K562 (cell line): ENCODE data around the gene ASB18. TPM values are rescaled to one million over a fixed set of nuclear protein-coding genes. Genes with fewer than 3 reads are reported as not detected.

Experiments used
- ATAC-seq: fragments of 200-7000 bp; cut with Tn5 transposase; 3 replicates; pipeline ENCODE4 v1.9.1; 2020; ENCODE audit warnings: moderate library complexity
- BruUV-seq: library from RNA; stranded (reverse); fragments of 400-500 nt; replicated peaks from 2 replicates; lab custom pipeline; 2021; lab: Mats Ljungman, UMichigan
- CTCF ChIA-PET: fragments of 300-600 bp; formaldehyde crosslinking; extraction: SDS; loops from one replicate; lab custom pipeline; 2021; ENCODE audit warnings: low intra/inter-chr PET ratio; lab: Yijun Ruan, JAX
- POLR2A ChIA-PET: fragments of 300-600, 350-650 bp; sonication (Branson Sonifier 250); formaldehyde crosslinking; extraction: SDS; loops from one replicate; lab custom pipeline; 2021; ENCODE audit warnings: antibody characterized with exemption, inconsistent platforms; lab: Yijun Ruan, JAX
- DNase-seq, 4 experiments: peaks; one replicate each; pipeline versions ENCODE4 v3.0.0 to v3.0.0-alpha.2; 2011 to 2018; ENCODE audit warnings: low spot score in 3 of 4, mixed read lengths in 3 of 4; ENCODE audit errors: extremely low read depth in 1 of 4
- FAIRE-seq: peaks from 2 replicates; lab custom pipeline; 2011; peaks lifted over from hg19 to GRCh38; lab: Jason Lieb, UNC
- H2AFZ ChIP-seq: 2 replicates; pipeline ENCODE4 v1.6.0; 2011; ENCODE audit warnings: low read depth, low read length, control low read depth, inconsistent platforms
- H3K27ac ChIP-seq: fragments of 200-600 bp; 3 replicates; pipeline ENCODE4 v1.8.0; 2011; ENCODE audit warnings: low read depth, mild to moderate bottlenecking, control low read depth, inconsistent platforms, low read length, moderate library complexity, mixed read lengths; ENCODE audit errors: extremely low read depth
- H3K27me3 ChIP-seq, 2 experiments: fragments of 300-600 bp in 1 of 2; 2 replicates in 1 of 2; 3 replicates in 1 of 2; pipeline versions ENCODE4 v1.6.0 to v1.8.0; 2011; ENCODE audit warnings: inconsistent platforms in 2 of 2, low read length in 2 of 2, mild to moderate bottlenecking in 1 of 2, mixed read lengths in 1 of 2, moderate library complexity in 1 of 2; ENCODE audit not compliant: control insufficient read depth in 2 of 2, insufficient read depth in 2 of 2
- H3K36me3 ChIP-seq: fragments of 300-600 bp; 3 replicates; pipeline ENCODE4 v1.8.0; 2011; ENCODE audit warnings: mild to moderate bottlenecking, low read length, inconsistent platforms; ENCODE audit not compliant: control insufficient read depth, insufficient read depth
- H3K4me1 ChIP-seq, 2 experiments: fragments of 200-600 bp in 1 of 2; replicated peaks in 1 of 2; 2 replicates in 1 of 2; 3 replicates in 1 of 2; pipeline versions ENCODE4 v1.5.1 to v1.8.0; 2011; ENCODE audit warnings: inconsistent platforms in 2 of 2, low read length in 2 of 2, mild to moderate bottlenecking in 1 of 2, mixed read lengths in 1 of 2, moderate library complexity in 1 of 2; ENCODE audit not compliant: control insufficient read depth in 2 of 2, insufficient read depth in 2 of 2
- H3K4me2 ChIP-seq: 2 replicates; pipeline ENCODE4 v1.6.1; 2011; ENCODE audit warnings: low read length, control low read depth, inconsistent platforms, mixed read lengths; ENCODE audit not compliant: insufficient read depth
- H3K4me3 ChIP-seq: fragments of 200-600 bp; sonication (generic), shearing (Covaris generic); 2 replicates; pipeline ENCODE4 v1.5.1; 2016; ENCODE audit warnings: control low read depth, inconsistent platforms
- H3K79me2 ChIP-seq: fragments of 200-600 bp; 3 replicates; pipeline ENCODE4 v1.8.0; 2011; ENCODE audit warnings: low read length, inconsistent platforms; ENCODE audit not compliant: control insufficient read depth, insufficient read depth
- H3K9ac ChIP-seq, 2 experiments: 2 replicates each; pipeline versions ENCODE4 v1.6.0 to v1.6.1; 2011; ENCODE audit warnings: low read depth in 2 of 2, low read length in 2 of 2, control low read depth in 1 of 2, inconsistent platforms in 1 of 2, mild to moderate bottlenecking in 1 of 2, mixed read lengths in 1 of 2; ENCODE audit not compliant: insufficient read depth in 1 of 2
- H3K9me1 ChIP-seq: one replicate; pipeline ENCODE4 v1.6.0; 2011; ENCODE audit warnings: inconsistent platforms, mild to moderate bottlenecking, low read length, moderate library complexity; ENCODE audit not compliant: control insufficient read depth, insufficient read depth
- H3K9me3 ChIP-seq: replicated peaks from 2 replicates; pipeline ENCODE4 v1.5.1; 2011; ENCODE audit warnings: low read depth, low read length, inconsistent platforms; ENCODE audit not compliant: control insufficient read depth, insufficient read depth
- H4K20me1 ChIP-seq: replicated peaks from 2 replicates; pipeline ENCODE4 v1.6.1; 2011; ENCODE audit warnings: low read length, inconsistent platforms, mixed read lengths; ENCODE audit not compliant: control insufficient read depth, insufficient read depth
- CTBP1 ChIP-seq: fragments of 450-650 bp; IDR thresholded peaks from 2 replicates; pipeline ENCODE4 v1.6.1; 2016; ENCODE audit warnings: borderline replicate concordance
- HDAC2 ChIP-seq: fragments of 450-650 bp; IDR thresholded peaks from 2 replicates; pipeline ENCODE4 v1.6.1; 2016; ENCODE audit warnings: mild to moderate bottlenecking
- LEF1 ChIP-seq: fragments of 450-650 bp; IDR thresholded peaks from 2 replicates; pipeline ENCODE4 v1.6.1; 2016; ENCODE audit warnings: mild to moderate bottlenecking
- PPARD ChIP-seq: fragments of 250-450 bp; sonication (Bioruptor Pico); IDR thresholded peaks from 2 replicates; pipeline ENCODE4 v1.8.0; 2022; ENCODE audit warnings: inconsistent platforms, mild to moderate bottlenecking, moderate library complexity
- PRPF4 ChIP-seq: fragments of 200-400 bp; formaldehyde crosslinking; IDR thresholded peaks from one replicate; pipeline ENCODE4 v1.6.1; 2017; ENCODE audit warnings: low read length, low read depth, mild to moderate bottlenecking; ENCODE audit not compliant: insufficient read depth, poor library complexity, severe bottlenecking
- RBFOX2 ChIP-seq: fragments of 200-400 bp; formaldehyde crosslinking; IDR thresholded peaks from 2 replicates; pipeline ENCODE4 v1.6.1; 2017; ENCODE audit warnings: low read depth, mild to moderate bottlenecking, low read length, moderate library complexity
- RCOR1 ChIP-seq, 2 experiments: IDR thresholded peaks; 2 replicates each; pipeline ENCODE4 v1.6.1; 2012; ENCODE audit warnings: low read depth in 2 of 2, low read length in 2 of 2, borderline replicate concordance in 1 of 2, improper control_type of control experiment in 1 of 2
- SIRT6 ChIP-seq: IDR thresholded peaks from one replicate; pipeline ENCODE4 v1.6.1; 2012; ENCODE audit warnings: low read depth, mild to moderate bottlenecking, control low read depth, inconsistent platforms, low read length, moderate library complexity
- SRSF1 ChIP-seq: fragments of 200-400 bp; formaldehyde crosslinking; IDR thresholded peaks from 2 replicates; pipeline ENCODE4 v1.6.1; 2017; ENCODE audit warnings: mild to moderate bottlenecking, low read depth, low read length, moderate library complexity
- TRIM28 ChIP-seq: fragments of 450-650 bp; IDR thresholded peaks from 2 replicates; pipeline ENCODE4 v1.6.1; 2017
- ZKSCAN3 ChIP-seq: fragments of 250-450 bp; sonication (Bioruptor Pico); IDR thresholded peaks from 2 replicates; pipeline ENCODE4 v1.4.0; 2020
- ZNF551 ChIP-seq: fragments of 250-450 bp; sonication (Bioruptor Pico); IDR thresholded peaks from 2 replicates; pipeline ENCODE4 v1.5.0; 2021; ENCODE audit warnings: mild to moderate bottlenecking, moderate library complexity
- ZNF57 ChIP-seq: fragments of 450-650 bp; formaldehyde crosslinking; IDR thresholded peaks from 2 replicates; pipeline ENCODE4 v1.4.0; 2020; ENCODE audit warnings: mild to moderate bottlenecking, moderate library complexity
- ZNF592 ChIP-seq: fragments of 450-650 bp; IDR thresholded peaks from 2 replicates; pipeline ENCODE4 v1.6.1; 2017; ENCODE audit warnings: antibody characterized with exemption, mild to moderate bottlenecking
- ZSCAN29 ChIP-seq: fragments of 450-650 bp; IDR thresholded peaks from 2 replicates; pipeline ENCODE4 v1.6.1; 2017
- WGBS: fragments of 100-300 bp; shearing (Covaris generic); methylation state at CpG from one replicate; pipeline ENCODE4 v1.1.6; 2016; ENCODE audit warnings: low coverage, mixed read lengths; ENCODE audit not compliant: insufficient coverage; ENCODE audit errors: missing lambda C conversion rate; 5-methylcytosine and 5-hydroxymethylcytosine counted together
- in situ Hi-C: fragments of 300-500 bp; cut with MboI; formaldehyde crosslinking; loops from 4 replicates; pipeline ENCODE4 v1.15.0; 2018; ENCODE audit warnings: inconsistent platforms, mixed read lengths
- intact Hi-C: fragments of 100-400 bp; cut with micrococcal nuclease; formaldehyde crosslinking; loops from 2 replicates; pipeline ENCODE4 v1.14.2; 2022
- polyA plus RNA-seq, 8 experiments: library from polyadenylated mRNA; depleted of rRNA in 4 of 8; stranded (reverse) in 5 of 8; unstranded in 3 of 8; fragments of >200 nt; fragmentation: Nextera tagmentation in 2 of 8; fragmentation: Illumina TruSeq in 1 of 8; extraction: Ambion mirVana in 2 of 8; extraction: Trizol in 1 of 8; gene quantifications; 2 replicates each; pipeline versions ENCODE4 v1.2.1 to v1.2.3, GENCODE V29; 2011 to 2014; ENCODE audit warnings: inconsistent platforms in 1 of 8, missing spikeins in 1 of 8
- total RNA-seq, 7 experiments: library from RNA; depleted of rRNA in 6 of 7; stranded (reverse); fragments of >200 nt in 6 of 7; fragmentation: Illumina TruSeq in 2 of 7; extraction: Trizol in 2 of 7; gene quantifications; 2 replicates each; pipeline versions ENCODE4 v1.2.1 to v1.2.3, GENCODE V29; 2011 to 2021; ENCODE audit warnings: low replicate concordance in 1 of 7
- TF ChIP-seq, protein P1 (sequence below), 2 experiments: fragments of 450-650 bp in 1 of 2; sonication (generic) in 1 of 2; formaldehyde crosslinking in 1 of 2; IDR thresholded peaks in 1 of 2; conservative IDR thresholded peaks in 1 of 2; 2 replicates each; pipeline versions ENCODE4 v1.6.1 to v1.8.1; 2016 to 2023; ENCODE audit warnings: mild to moderate bottlenecking in 2 of 2, moderate library complexity in 2 of 2, inconsistent platforms in 1 of 2, missing genetic modification reagents in 1 of 2
- TF ChIP-seq, protein P2 (sequence below): fragments of 450-650 bp; IDR thresholded peaks from 2 replicates; pipeline ENCODE4 v1.7.0; 2016; ENCODE audit warnings: borderline replicate concordance

ASB18 gene
- total and polyA plus RNA-seq, 9 of the 15 experiments (the other 6 are each of a cell fraction or from before 2014, with no cell fraction given) = not detected

DNA sequence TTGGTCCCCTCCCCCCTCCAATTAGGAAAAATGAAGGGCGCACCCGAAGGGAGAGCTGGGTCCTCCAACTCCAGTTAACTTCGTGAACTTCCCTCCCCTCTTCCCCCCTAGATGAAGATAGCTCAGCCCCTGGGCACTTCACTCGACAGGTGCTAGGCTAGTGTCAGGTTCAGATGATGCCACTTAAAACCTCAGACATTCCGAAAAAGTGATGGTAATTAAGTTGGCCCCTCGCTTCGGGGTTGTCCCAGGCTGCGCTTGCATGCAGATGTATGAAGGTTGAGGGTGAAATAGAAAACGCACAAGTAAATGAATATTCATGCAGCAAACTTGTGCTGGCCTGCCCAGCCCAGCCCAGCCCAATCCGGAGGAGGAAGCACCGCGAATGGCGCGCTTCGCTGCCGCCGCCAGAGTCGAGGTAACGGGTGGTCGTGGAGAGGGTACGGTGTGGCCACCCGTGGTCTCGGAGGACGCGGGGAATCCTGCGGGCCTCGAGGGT is 93.0 kb downstream of the ASB18 start:
- H4K20me1 ChIP-seq = no peaks in the 10 kb centered on the region
- ChIA-PET POLR2A (interaction anchor here (0.6 kb wide), 1 partner anchor 9 kb away, joined by 3 read pairs; no protein-coding TSS in a partner anchor), CTCF (no interaction called here)
- H3K9ac ChIP-seq = no peak overlapping the region
- 55% methylated on average over 20 of the region's 27 CpGs for WGBS
- H3K9me3 ChIP-seq = no peaks in the 10 kb centered on the region
- H3K36me3 ChIP-seq = no peaks in the 10 kb centered on the region
- no peak overlapping the region for H3K4me2 ChIP-seq
- H3K9me1 ChIP-seq = no peaks in the 10 kb centered on the region
- BruUV-seq = no TSS peak
- no peak for DNase-seq
- peaks cover 0 to 7% of the 10 kb centered on the region in 2 experiments; a peak in 2 of 5 replicates for H3K27me3 ChIP-seq
- H3K4me1 ChIP-seq = peaks cover 2 to 25% of the 10 kb centered on the region in 2 experiments; a peak in 4 of 5 replicates
- no peak for FAIRE-seq
- no peak for ATAC-seq
- no peaks in the 10 kb centered on the region for H3K79me2 ChIP-seq
- H3K27ac ChIP-seq = no peak overlapping the region
- intact Hi-C loops (no loop called here), in situ Hi-C loops (no loop called here)
- H2AFZ ChIP-seq = no peak overlapping the region
- H3K4me3 ChIP-seq = no peak overlapping the region
- no peak for TF ChIP-seq ZNF57 (CRISPR knock-in tag)
- TF ChIP-seq, protein P1, sequence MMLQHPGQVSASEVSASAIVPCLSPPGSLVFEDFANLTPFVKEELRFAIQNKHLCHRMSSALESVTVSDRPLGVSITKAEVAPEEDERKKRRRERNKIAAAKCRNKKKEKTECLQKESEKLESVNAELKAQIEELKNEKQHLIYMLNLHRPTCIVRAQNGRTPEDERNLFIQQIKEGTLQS (IDR thresholded peaks at IDR 0.05) = no peak
- TF ChIP-seq, protein P1 (CRISPR knock-in tag; conservative IDR thresholded peaks at IDR 0.05) = no peak
- TF ChIP-seq, protein P2, sequence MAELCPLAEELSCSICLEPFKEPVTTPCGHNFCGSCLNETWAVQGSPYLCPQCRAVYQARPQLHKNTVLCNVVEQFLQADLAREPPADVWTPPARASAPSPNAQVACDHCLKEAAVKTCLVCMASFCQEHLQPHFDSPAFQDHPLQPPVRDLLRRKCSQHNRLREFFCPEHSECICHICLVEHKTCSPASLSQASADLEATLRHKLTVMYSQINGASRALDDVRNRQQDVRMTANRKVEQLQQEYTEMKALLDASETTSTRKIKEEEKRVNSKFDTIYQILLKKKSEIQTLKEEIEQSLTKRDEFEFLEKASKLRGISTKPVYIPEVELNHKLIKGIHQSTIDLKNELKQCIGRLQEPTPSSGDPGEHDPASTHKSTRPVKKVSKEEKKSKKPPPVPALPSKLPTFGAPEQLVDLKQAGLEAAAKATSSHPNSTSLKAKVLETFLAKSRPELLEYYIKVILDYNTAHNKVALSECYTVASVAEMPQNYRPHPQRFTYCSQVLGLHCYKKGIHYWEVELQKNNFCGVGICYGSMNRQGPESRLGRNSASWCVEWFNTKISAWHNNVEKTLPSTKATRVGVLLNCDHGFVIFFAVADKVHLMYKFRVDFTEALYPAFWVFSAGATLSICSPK = no peak
- TF ChIP-seq RBFOX2 = no peak
- TF ChIP-seq ZSCAN29 = no peak
- TF ChIP-seq ZKSCAN3 (CRISPR knock-in tag) = no peak
- no peak for TF ChIP-seq TRIM28
- no peak for TF ChIP-seq HDAC2
- TF ChIP-seq SRSF1 = no peak
- TF ChIP-seq SIRT6 = no peak
- TF ChIP-seq ZNF592 = no peak
- no peak for TF ChIP-seq RCOR1 (IDR thresholded peaks at IDR 0.05; ENCODE audit: borderline replicate concordance in 1 of 2, low read depth in 2 of 2, low read length in 2 of 2)
- TF ChIP-seq PPARD (CRISPR knock-in tag) = no peak
- no peak for TF ChIP-seq LEF1
- no peak for TF ChIP-seq ZNF551 (CRISPR knock-in tag)
- TF ChIP-seq PRPF4 = no peak
- TF ChIP-seq CTBP1 = no peak
